NCI-H2107 (cell line): ENCODE measurements around the gene LRRC3.
"Not testable (repeated sequence)": the region's sequence is repeated elsewhere in the genome, so short reads cannot be mapped to it uniquely, and the experiment has no call there.

Source experiments
- DNase-seq: peaks from one replicate; lab custom pipeline; 2025; lab: John Stamatoyannopoulos, UW

Gene LRRC3

GRCh38 chr21:44479556-44480199, 24.4 kb downstream of the LRRC3 start:
- not testable (repeated sequence) for DNase-seq

DNA sequence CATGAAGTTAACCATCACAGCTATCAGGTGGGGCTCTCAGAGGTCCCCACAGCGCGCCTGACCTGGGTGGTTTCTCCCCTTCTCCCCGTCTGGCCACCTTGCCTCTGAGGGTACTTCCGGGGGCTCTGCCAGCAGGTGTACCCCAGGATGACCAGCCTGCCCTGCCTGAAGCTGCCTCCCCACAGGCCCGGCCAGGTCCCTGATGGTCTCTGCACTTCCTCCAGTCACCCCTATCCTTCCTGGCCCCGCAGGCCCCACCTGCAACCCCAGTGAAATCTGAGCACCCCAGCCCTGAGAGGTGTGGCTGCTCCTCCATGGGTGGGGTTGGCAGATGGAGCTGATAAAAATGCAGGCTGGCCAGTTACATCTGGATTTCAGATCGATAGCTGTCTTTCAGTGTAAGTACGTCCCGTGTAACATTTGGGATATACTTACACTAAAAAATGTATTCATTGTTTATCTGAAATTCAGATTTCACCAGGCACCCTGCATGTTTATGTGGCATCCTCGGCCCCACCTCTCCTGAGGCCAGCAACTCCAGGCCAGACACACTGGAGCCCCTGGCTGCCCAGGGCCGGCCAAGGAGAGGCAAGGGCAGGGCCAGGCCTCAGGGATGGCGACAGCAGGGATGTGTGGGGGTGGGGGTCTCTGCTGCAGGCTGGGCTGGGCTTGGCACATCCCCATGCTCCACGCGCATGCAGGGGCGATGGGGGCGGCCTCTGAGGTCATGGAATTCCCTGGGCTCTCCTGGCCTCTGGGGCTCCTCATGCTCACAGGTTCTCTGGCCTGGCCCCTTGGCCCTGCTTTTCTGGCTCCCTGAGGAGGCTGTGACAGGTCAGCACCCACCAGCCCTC, 25.1 kb downstream of the LRRC3 start:
- DNase-seq, result no peak

DNA sequence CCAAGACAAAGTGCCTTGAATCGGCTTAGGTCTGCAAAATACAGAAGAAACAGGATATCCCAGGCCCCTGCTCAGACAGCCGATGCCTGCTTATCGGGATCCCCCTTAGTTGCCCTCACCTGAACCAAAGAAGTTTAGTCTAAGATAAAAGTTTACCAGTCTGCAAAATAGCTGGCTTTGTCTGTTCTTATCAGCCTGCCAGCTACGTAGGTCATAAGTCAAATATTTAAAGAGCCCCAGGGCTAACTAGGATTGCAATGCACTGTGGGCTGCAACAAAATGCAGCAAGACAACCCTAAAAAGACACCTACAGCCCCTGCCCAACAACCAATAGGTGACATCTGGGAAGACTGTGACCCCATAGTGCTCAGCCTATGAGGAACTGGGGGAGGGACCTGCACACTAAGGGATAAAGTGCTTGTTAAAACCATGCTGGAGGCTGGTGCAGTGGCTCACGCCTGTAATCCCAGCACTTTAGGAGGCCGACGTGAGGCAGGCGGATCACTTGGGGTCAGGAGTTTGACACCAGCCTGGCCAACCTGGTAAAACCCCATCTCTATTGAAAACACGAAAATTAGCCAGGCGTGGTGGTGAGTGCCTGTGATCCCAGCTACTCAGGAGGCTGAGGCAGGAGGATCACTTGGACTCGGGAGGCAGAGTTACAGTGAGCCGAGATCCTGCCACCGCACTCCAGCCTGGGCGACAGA, 27.4 kb downstream of the LRRC3 start:
- no peak for DNase-seq

DNA sequence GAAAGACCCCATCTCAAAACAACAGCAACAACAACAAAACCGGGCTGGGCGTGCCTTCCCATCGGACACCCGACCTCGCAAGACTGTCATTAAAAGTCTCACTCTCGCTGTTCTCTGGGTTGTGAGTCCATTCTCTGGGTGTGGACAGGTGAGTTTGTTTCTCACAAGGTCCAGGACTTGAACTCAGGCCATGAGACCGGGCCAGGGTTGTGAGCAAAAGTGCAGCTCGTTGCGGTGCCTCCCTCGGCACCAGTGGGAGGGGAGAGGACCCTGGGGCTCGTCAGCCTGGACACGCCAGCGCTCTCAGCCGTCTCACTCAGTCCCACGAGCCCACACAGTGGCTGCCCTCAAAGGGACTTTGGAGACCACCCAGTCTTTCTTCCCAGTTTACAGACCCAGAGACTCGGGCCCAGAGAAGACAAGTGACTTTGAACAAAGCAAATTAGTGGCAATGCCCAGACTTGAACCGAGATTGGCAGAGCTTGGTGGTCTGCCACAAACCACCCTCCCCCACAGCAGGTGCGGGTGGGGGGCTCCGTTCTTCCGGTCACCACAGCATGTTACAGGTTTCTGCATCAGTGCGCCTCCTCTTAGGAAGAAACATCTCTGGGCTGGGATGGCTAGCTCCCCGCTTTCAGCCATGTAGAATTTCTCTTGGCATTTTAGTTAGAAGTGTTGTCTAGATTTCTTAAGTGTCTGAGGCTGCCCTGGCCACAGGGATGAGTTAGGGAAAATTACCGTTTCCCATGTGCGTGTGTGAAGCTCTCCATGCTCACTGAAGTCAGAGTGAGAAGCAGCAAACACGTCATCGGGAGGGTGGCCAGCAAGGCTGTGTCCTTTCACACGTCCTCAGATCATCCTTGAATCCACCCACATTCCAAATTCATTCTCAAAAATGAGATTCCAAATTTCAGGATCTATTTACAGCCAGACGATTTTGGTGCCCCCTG, 28.3 kb downstream of the LRRC3 start:
- no peak for DNase-seq

DNA sequence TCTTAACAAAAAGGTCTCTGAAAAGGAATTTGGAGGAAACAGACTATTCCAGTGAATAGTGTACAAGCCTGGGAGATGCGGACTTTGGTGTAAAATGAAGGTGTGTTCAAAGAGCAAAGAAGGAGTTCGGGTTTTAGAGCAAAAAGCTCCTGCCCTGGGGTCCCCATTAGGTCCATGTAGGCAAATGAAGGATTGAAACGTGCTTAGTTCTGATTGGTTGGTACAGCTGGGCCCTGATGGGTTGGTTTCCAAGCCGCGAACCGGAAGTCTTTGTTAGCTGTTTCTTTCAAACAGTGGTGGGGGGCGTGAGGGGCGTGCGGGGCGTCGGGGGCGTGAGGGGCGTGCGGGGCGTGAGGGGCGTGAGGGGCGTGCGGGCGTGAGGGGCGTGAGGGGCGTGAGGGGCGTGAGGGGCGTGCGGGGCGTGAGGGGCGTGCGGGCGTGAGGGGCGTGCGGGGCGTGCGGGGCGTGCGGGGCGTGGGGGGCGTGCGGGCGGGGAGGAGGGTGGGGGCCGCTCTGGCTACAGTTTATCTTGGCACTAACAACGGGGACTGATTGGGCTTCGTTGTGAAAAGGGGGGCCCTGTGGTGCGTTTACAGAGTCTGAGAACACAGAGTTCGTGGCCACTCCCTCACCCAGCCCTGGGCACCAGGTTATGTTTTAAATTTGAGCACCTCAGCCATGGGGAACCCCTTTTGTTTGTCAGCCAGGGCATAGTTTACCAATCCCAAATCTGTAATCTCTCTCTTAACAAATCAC, 29.4 kb downstream of the LRRC3 start:
- DNase-seq, result no peak

- no peak for DNase-seq
Measured at GRCh38 chr21:44485254-44485793, 30.0 kb downstream of the LRRC3 start.

GRCh38 chr21:44485796-44486195, 30.5 kb downstream of the LRRC3 start:
- no peak for DNase-seq

DNA sequence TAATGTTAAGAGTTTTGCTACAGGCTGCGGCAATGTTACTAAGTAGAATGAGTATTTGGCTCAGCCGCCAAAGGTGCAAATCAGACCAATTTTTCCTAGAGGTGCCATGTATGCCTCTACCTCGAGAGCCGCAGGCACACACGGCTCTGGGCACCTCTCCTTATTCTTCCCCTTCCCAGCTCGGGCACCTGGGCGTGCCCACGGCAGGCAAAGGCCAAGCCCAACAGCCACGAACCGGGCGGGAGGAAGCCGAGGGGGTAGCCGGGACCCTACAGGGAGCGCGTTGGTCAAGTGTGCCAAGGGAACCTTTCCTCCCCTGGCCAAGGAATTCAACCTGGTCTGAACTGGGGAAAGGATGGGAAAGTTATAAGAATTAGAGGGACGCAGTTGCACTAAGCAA, 31.0 kb downstream of the LRRC3 start:
- DNase-seq, result no peak

- DNase-seq, result no peak
Measured at GRCh38 chr21:44487831-44488230, 32.5 kb downstream of the LRRC3 start.

GRCh38 chr21:44489962-44490361, 34.7 kb downstream of the LRRC3 start:
- DNase-seq, result no peak

- no peak for DNase-seq
Measured at GRCh38 chr21:44490405-44490804, 35.1 kb downstream of the LRRC3 start.

DNA sequence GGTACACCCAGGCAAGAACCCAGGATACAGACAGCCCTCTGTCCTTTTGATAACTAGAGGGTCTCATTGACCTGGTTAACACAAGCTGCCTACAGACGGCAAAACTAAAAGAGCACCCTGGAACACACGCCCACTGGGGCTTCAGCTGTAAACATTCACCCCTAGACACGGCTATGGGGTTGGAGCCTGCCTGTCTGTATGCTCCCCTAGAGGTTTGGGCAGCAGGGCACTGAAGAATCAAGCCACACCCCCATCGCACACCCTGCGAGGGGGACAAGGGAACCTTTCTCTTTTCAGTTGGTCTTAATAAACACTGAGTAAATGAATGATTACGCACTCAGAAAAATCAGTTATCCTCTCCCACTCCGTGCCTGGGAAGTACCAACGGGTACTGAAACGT, 35.5 kb downstream of the LRRC3 start:
- no peak for DNase-seq

GRCh38 chr21:44492567-44493385, 37.5 kb downstream of the LRRC3 start:
- no peak for DNase-seq

DNA sequence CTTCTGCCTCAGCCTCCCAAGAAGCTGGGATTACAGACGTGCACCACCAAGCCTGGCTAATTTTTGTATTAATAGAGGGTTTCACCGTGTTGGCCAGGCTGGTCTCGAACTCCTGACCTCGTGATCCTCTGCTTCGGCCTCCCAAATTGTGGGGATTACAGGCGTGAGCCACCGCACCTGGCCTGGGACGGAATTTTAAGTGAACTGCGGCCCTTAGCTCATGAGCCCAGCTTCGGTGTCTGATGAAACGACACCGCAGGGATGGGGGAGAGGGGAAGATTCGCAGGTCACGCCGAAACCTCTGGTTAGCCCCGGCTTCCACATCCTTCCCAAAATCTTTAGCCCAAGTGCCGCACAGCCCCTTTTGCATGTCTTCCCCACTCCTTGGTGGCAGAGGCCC, 39.1 kb downstream of the LRRC3 start:
- DNase-seq, result no peak

DNA sequence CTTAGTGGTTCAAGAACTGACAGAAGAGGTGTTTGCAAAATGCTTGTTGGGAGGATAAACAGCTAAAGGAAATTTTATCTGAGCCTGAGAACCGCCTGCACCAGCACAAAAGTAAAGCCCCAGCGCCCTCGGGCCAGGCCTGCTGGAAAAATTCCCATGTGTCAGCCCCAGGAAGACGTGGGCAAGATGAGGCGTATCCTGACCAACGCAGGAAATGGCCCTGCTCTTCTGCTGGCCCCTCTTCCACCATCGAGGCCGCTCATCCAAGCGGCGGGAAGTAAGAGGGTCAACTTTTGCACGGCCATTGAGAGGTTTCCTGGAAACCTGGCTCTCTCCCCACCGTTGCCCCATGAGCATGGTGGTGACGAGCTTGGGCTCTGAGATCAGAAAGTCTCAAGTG, 39.6 kb downstream of the LRRC3 start:
- no peak for DNase-seq

DNA sequence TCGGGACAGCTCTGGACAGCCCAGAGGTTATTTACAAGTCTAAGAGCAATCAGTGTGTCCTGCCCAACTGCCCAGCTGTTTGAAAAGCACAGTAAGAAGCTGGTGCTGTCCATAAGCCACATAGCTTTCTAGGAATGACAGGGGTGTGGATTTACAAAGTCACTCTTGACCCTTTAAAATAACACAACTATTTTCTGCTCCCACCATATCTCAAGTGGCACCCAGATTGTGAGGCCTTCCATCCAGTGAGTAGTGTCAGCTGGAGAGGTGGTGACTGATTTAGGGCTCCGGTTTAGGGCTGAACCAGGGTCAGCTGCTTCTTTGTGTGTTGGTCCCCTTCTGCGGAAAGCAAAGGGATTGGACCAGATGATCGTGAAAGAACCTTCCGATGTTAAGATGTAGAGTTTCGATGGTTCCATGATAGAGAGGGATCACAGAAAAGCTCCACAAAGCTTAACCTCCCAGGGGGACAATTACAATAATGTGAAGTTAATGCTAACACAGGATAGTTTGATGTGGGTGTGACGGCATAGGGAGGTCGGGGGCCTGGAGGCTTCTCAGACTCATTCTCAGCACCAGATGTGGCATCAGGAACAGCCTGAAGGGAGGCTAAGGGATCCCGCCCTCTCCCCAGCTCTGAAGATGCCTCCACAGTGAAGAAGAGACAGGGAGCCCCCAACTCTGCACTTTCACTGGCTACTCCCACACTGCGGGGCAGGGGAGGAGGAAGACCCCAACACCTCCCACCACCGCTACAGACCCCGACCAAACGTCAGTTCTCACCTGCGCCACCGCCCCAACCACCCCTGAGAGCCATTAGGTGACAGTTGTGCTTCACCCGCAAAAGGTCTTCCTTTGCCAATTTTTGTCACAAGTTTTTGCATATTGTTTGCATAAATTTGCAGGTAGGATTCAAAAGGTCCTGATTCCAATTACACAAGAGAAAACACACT, 40.6 kb downstream of the LRRC3 start:
- no peak for DNase-seq

GRCh38 chr21:44496564-44497550, 41.5 kb downstream of the LRRC3 start:
- peak; percentile 72 for DNase-seq
